ENCODE measurements around the gene SV2C.

The SV2C gene

DNA sequence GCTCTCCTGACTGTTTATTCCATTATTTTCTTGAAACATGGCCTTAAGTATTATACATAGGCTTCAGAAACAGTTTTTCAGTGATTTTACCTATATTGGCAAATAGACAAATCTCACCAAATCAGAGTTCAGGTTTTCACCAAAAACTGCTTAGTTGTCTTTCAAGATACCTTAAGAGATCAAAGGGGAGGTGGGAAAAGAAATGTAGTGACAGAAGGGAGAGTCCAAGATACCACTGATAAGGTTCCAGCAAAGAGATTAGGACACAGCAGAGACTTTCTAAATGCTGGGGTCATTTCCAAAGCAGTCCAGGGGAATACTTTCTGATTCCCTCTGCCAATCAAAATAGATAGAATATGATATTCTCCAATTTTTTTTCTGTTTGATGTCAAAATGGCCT, 246.2 kb downstream of the SV2C start:
- H3K36me3 ChIP-seq (replicated peaks; ENCODE audit: insufficient read depth, low read length), result no peaks in the 10 kb centered on the region
- no peak overlapping the region for H3K27ac ChIP-seq (ENCODE audit: low read length)
- TF ChIP-seq EZH2 (optimal IDR thresholded peaks at IDR 0.05; ENCODE audit: low read depth, low read length), result no peak
- H4K20me1 ChIP-seq (ENCODE audit: insufficient read depth, low read length), result no peaks in the 10 kb centered on the region
- no peak overlapping the region for H3K4me2 ChIP-seq (ENCODE audit: low read depth, low read length)
- H3K9ac ChIP-seq (ENCODE audit: low read length), result no peak overlapping the region
- H3F3A ChIP-seq (ENCODE audit: insufficient read depth, low read length), result peaks cover 43% of the 10 kb centered on the region
- H3K9me2 ChIP-seq (replicated peaks; ENCODE audit: insufficient read depth, low read length), result no peaks in the 10 kb centered on the region
- no peak overlapping the region for H2AFZ ChIP-seq (ENCODE audit: low read length)
- H3K4me1 ChIP-seq (ENCODE audit: low read length), result peaks cover 59% of the 10 kb centered on the region
- H3K27me3 ChIP-seq (replicated peaks; ENCODE audit: insufficient read depth, low read length), result no peaks in the 10 kb centered on the region
- H3K79me2 ChIP-seq (ENCODE audit: low read length), result no peaks in the 10 kb centered on the region
- DNase-seq, result no peak
- no peak overlapping the region for H3K4me3 ChIP-seq (ENCODE audit: low read length)
- no peaks in the 10 kb centered on the region for H3K9me3 ChIP-seq (replicated peaks; ENCODE audit: insufficient read depth, low read length)

DNA sequence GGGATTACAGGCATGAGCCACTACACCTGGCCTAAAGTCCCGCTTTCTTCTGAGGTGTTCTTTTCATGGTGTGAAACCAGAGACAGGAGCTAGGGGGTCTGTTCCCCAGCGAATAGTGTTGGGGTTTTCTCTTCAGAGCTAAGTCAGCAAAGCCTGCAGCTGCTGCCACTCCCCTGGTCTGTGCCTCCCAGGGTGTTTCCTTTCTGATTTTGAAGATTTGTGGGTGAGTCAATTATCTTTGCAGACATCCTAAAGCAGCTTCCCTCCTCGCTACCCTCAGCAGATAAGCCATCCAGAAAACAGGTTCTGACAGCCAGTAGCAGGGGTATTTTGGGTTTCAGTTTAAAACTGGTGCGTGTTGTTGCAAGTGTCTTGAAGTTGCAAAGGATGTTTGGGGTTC, 247.9 kb downstream of the SV2C start:
- Histone ChIP-seq H2AFZ (ENCODE audit: low read length) (peak overlapping the region; percentile 37), H3K79me2 (ENCODE audit: low read length) (no peaks in the 10 kb centered on the region), H4K20me1 (ENCODE audit: insufficient read depth, low read length) (no peaks in the 10 kb centered on the region), H3K36me3 (replicated peaks; ENCODE audit: insufficient read depth, low read length) (no peaks in the 10 kb centered on the region), H3F3A (ENCODE audit: insufficient read depth, low read length) (peaks cover 28% of the 10 kb centered on the region), H3K9ac (ENCODE audit: low read length) (peak overlapping the region; percentile 62), H3K4me2 (ENCODE audit: low read depth, low read length) (peak overlapping the region; percentile 85), H3K4me1 (ENCODE audit: low read length) (peaks cover 55% of the 10 kb centered on the region), H3K9me3 (replicated peaks; ENCODE audit: insufficient read depth, low read length) (no peaks in the 10 kb centered on the region), H3K9me2 (replicated peaks; ENCODE audit: insufficient read depth, low read length) (no peaks in the 10 kb centered on the region), H3K27me3 (replicated peaks; ENCODE audit: insufficient read depth, low read length) (no peaks in the 10 kb centered on the region), H3K4me3 (ENCODE audit: low read length) (peak overlapping the region; percentile 35), H3K27ac (ENCODE audit: low read length) (peak overlapping the region; percentile 91)
- DNase-seq, result peak; percentile 92
- TF ChIP-seq, protein P1, sequence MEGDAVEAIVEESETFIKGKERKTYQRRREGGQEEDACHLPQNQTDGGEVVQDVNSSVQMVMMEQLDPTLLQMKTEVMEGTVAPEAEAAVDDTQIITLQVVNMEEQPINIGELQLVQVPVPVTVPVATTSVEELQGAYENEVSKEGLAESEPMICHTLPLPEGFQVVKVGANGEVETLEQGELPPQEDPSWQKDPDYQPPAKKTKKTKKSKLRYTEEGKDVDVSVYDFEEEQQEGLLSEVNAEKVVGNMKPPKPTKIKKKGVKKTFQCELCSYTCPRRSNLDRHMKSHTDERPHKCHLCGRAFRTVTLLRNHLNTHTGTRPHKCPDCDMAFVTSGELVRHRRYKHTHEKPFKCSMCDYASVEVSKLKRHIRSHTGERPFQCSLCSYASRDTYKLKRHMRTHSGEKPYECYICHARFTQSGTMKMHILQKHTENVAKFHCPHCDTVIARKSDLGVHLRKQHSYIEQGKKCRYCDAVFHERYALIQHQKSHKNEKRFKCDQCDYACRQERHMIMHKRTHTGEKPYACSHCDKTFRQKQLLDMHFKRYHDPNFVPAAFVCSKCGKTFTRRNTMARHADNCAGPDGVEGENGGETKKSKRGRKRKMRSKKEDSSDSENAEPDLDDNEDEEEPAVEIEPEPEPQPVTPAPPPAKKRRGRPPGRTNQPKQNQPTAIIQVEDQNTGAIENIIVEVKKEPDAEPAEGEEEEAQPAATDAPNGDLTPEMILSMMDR (IDR thresholded peaks at IDR 0.05; ENCODE audit: low read length), result peak; percentile 9; the same call in 1 of the 2 replicates
- TF ChIP-seq EZH2 (optimal IDR thresholded peaks at IDR 0.05; ENCODE audit: low read depth, low read length), result no peak

DNA sequence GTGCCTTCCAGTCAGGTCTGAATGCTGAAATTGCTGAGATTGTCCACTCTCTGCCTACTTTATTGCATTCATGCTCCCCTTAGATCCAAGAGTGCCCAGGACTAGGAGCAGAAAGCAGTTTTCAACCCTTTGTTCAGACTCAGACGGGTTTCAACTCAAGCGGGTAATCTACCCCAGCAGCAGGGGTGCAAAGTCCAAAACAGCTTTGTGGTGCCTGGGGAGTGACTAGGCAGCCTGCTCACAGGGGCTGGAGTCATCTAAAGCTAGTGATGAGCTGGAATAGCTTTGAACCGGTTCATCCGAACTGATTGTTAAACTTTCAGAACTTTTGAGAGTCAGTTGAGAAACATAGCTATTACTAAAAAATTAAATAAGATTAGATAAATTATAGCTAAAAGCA, 248.9 kb downstream of the SV2C start:
- Histone ChIP-seq H3K79me2 (ENCODE audit: low read length) (no peaks in the 10 kb centered on the region), H3K9me3 (replicated peaks; ENCODE audit: insufficient read depth, low read length) (no peaks in the 10 kb centered on the region), H3K4me2 (ENCODE audit: low read depth, low read length) (peak overlapping the region; percentile 85), H2AFZ (ENCODE audit: low read length) (0 out of 2 replicates have a peak overlapping the region, but pooled peaks have one; percentile 37), H3K9ac (ENCODE audit: low read length) (peak overlapping the region; percentile 62), H3K27ac (ENCODE audit: low read length) (peak overlapping the region; percentile 91), H3K36me3 (replicated peaks; ENCODE audit: insufficient read depth, low read length) (no peaks in the 10 kb centered on the region), H3F3A (ENCODE audit: insufficient read depth, low read length) (peaks cover 21% of the 10 kb centered on the region), H3K4me3 (ENCODE audit: low read length) (peak overlapping the region; percentile 35; the same call in 1 of the 2 replicates), H3K9me2 (replicated peaks; ENCODE audit: insufficient read depth, low read length) (no peaks in the 10 kb centered on the region), H4K20me1 (ENCODE audit: insufficient read depth, low read length) (no peaks in the 10 kb centered on the region), H3K4me1 (ENCODE audit: low read length) (peaks cover 47% of the 10 kb centered on the region), H3K27me3 (replicated peaks; ENCODE audit: insufficient read depth, low read length) (no peaks in the 10 kb centered on the region)
- TF ChIP-seq, protein P1 (IDR thresholded peaks at IDR 0.05; ENCODE audit: low read length), result no peak
- TF ChIP-seq EZH2 (optimal IDR thresholded peaks at IDR 0.05; ENCODE audit: low read depth, low read length) (no peak), EZH2phosphoT487 (IDR thresholded peaks at IDR 0.05; ENCODE audit: low read length) (no peak)
- DNase-seq, result no peak

DNA sequence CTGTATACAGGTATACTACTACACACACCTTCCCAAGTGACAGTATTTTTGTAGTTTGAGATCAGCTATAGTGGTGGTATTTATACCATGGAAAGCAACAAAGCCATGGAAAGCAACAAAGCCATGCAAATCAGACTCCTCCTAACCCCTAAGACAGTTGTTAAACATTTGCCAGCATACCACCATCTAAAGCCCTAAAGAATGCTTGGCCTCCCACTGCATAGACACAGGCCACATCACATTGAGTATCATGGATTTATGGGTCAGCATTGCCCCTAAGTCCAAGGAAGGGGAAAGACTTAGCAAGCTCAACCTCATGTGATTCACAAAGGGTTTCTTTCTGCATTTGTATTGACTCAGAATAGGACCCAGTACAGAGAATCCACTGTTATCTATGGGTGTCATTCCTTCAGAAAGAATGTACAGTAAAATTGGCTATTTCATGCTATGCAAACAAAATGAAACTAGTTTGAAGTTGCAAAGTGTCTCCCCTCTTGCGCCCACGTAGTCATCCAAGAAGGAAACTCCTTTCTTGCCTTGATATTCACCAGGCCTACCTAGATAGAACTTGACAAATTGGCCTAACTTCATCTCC, 249.5 kb downstream of the SV2C start:
- H3K27ac ChIP-seq (ENCODE audit: low read length), result no peak overlapping the region
- H3K9me3 ChIP-seq (replicated peaks; ENCODE audit: insufficient read depth, low read length), result no peaks in the 10 kb centered on the region
- TF ChIP-seq, protein P1 (IDR thresholded peaks at IDR 0.05; ENCODE audit: low read length), result no peak
- TF ChIP-seq EZH2 (optimal IDR thresholded peaks at IDR 0.05; ENCODE audit: low read depth, low read length), result no peak
- TF ChIP-seq EZH2phosphoT487 (IDR thresholded peaks at IDR 0.05; ENCODE audit: low read length), result no peak
- H3K36me3 ChIP-seq (replicated peaks; ENCODE audit: insufficient read depth, low read length), result no peaks in the 10 kb centered on the region
- no peaks in the 10 kb centered on the region for H3K79me2 ChIP-seq (ENCODE audit: low read length)
- H4K20me1 ChIP-seq (ENCODE audit: insufficient read depth, low read length), result no peaks in the 10 kb centered on the region
- H3K4me1 ChIP-seq (ENCODE audit: low read length), result peaks cover 53% of the 10 kb centered on the region
- H3K9ac ChIP-seq (ENCODE audit: low read length), result no peak overlapping the region
- no peaks in the 10 kb centered on the region for H3K9me2 ChIP-seq (replicated peaks; ENCODE audit: insufficient read depth, low read length)
- no peak overlapping the region for H3K4me2 ChIP-seq (ENCODE audit: low read depth, low read length)
- no peak overlapping the region for H3K4me3 ChIP-seq (ENCODE audit: low read length)
- no peaks in the 10 kb centered on the region for H3K27me3 ChIP-seq (replicated peaks; ENCODE audit: insufficient read depth, low read length)
- H3F3A ChIP-seq (ENCODE audit: insufficient read depth, low read length), result peaks cover 21% of the 10 kb centered on the region
- no peak for DNase-seq
- H2AFZ ChIP-seq (ENCODE audit: low read length), result no peak overlapping the region
